ENCODE measurements around the gene EMC9. TPM values are rescaled to one million over a fixed set of nuclear protein-coding genes. Genes with fewer than 3 reads are reported as not detected.

Gene EMC9
- total RNA-seq, 1 experiment from 2014 or later: 42.0 TPM

DNA sequence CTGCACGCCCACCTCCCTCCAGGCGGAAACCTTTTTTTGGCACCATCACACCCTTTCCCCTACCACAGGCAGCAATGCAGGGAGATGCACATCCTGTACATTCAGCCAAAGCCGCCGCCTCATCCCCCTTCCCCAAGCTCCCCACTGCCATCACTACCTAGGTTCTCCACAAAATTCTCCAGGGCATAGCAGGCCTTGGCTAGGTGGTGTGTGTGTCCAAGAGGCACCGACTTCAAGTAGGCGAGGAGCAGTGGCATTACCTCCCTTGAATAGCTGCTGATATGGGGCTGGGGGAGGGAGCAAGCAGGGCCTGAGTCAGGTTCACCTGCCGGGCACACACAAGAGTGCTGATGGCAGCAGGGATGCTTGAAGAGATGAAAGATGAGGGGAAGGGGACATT lies 43.6 kb upstream of the EMC9 start:
- RAD21 ChIA-PET (ENCODE audit: low non-redundant PET in 1 of 2, low total read pairs in 2 of 2, uncharacterized antibody in 2 of 2, unreplicated experiment in 2 of 2): no interaction called here
- no peak for ATAC-seq
- intact Hi-C loops (cut with micrococcal nuclease): no loop called here
- Histone ChIP-seq H3K9me3 (ENCODE audit: control insufficient read depth in 1 of 2, insufficient read depth in 1 of 2, low read depth in 1 of 2, low read length in 2 of 2) (no peaks in the 10 kb centered on the region), H3K9ac (ENCODE audit: low read length) (no peak overlapping the region), H3K4me3 (replicated peaks in 1 of 2; ENCODE audit: low read depth in 1 of 2, low read length in 2 of 2) (no peak overlapping the region), H3K9me2 (ENCODE audit: insufficient read depth) (no peaks in the 10 kb centered on the region), H3K27ac (ENCODE audit: low read depth, low read length) (no peak overlapping the region), H2AFZ (ENCODE audit: low read depth, low read length, poor library complexity, severe bottlenecking) (no peak overlapping the region), H3K27me3 (ENCODE audit: insufficient read depth, low read length) (no peaks in the 10 kb centered on the region), H3K79me2 (ENCODE audit: insufficient read depth, low read length) (peaks cover 37% of the 10 kb centered on the region), H3K36me3 (ENCODE audit: control insufficient read depth in 1 of 2, insufficient read depth in 2 of 2, low read length in 2 of 2) (peaks cover 34 to 53% of the 10 kb centered on the region in 2 experiments; a peak in 3 of 4 replicates), H3K4me2 (ENCODE audit: low read length) (no peak overlapping the region), H3K4me1 (ENCODE audit: control insufficient read depth in 1 of 2, insufficient read depth in 2 of 2, low read length in 2 of 2) (peaks cover 16 to 17% of the 10 kb centered on the region in 2 experiments), H4K20me1 (ENCODE audit: insufficient read depth) (no peaks in the 10 kb centered on the region)
- BruUV-seq (replicated peaks): no TSS peak
- CTCF ChIA-PET: no interaction called here
- TF ChIP-seq SIN3A (IDR thresholded peaks at IDR 0.05; ENCODE audit: low read depth) (no peak), POLR2AphosphoS5 (IDR thresholded peaks at IDR 0.05; ENCODE audit: low read depth, low read length) (no peak), JUND (IDR thresholded peaks at IDR 0.05) (no peak), ZFX (IDR thresholded peaks at IDR 0.05) (no peak), EGR1 (IDR thresholded peaks at IDR 0.05; ENCODE audit: low read depth) (no peak), RAD21 (IDR thresholded peaks at IDR 0.05; ENCODE audit: low read depth) (no peak), CEBPB (IDR thresholded peaks at IDR 0.05; ENCODE audit: low read depth) (no peak), SP1 (IDR thresholded peaks at IDR 0.05; ENCODE audit: low read depth) (no peak), EZH2 (IDR thresholded peaks at IDR 0.05) (no peak), SRF (IDR thresholded peaks at IDR 0.05; ENCODE audit: low read depth) (no peak), ELF1 (IDR thresholded peaks at IDR 0.05; ENCODE audit: borderline replicate concordance, low read depth) (no peak), ZNF274 (IDR thresholded peaks at IDR 0.05; ENCODE audit: low read depth, low read length) (no peak)
- TF ChIP-seq, protein P1, sequence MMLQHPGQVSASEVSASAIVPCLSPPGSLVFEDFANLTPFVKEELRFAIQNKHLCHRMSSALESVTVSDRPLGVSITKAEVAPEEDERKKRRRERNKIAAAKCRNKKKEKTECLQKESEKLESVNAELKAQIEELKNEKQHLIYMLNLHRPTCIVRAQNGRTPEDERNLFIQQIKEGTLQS (IDR thresholded peaks at IDR 0.05): no peak
- TF ChIP-seq, protein P2, sequence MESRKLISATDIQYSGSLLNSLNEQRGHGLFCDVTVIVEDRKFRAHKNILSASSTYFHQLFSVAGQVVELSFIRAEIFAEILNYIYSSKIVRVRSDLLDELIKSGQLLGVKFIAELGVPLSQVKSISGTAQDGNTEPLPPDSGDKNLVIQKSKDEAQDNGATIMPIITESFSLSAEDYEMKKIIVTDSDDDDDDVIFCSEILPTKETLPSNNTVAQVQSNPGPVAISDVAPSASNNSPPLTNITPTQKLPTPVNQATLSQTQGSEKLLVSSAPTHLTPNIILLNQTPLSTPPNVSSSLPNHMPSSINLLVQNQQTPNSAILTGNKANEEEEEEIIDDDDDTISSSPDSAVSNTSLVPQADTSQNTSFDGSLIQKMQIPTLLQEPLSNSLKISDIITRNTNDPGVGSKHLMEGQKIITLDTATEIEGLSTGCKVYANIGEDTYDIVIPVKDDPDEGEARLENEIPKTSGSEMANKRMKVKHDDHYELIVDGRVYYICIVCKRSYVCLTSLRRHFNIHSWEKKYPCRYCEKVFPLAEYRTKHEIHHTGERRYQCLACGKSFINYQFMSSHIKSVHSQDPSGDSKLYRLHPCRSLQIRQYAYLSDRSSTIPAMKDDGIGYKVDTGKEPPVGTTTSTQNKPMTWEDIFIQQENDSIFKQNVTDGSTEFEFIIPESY (IDR thresholded peaks at IDR 0.05; ENCODE audit: extremely low read depth, insufficient replicate concordance, low read length): no peak
- POLR2A ChIA-PET: no interaction called here
- DNase-seq (ENCODE audit: low read depth, low spot score): no peak
